HEK293 (cell line): ENCODE measurements around the gene KIF23.
A peak's percentile ranks its signal among the peaks of the same experiment; 100 is the strongest.

Source experiments
- FEZF1 ChIP-seq: fragments of 450-650 bp; formaldehyde crosslinking; IDR thresholded peaks from 2 replicates; pipeline ENCODE4 v1.5.1; 2016; ENCODE audit warnings: missing biosample characterization, missing genetic modification characterization
- HIC1 ChIP-seq: fragments of 450-650 bp; formaldehyde crosslinking; IDR thresholded peaks from 2 replicates; pipeline ENCODE4 v1.5.1; 2016; ENCODE audit warnings: missing biosample characterization, missing genetic modification characterization
- KLF8 ChIP-seq: fragments of 450-650 bp; formaldehyde crosslinking; IDR thresholded peaks from 2 replicates; pipeline ENCODE4 v1.5.1; 2016; ENCODE audit warnings: missing biosample characterization, missing genetic modification characterization
- PRDM10 ChIP-seq: fragments of 450-650 bp; formaldehyde crosslinking; IDR thresholded peaks from 2 replicates; pipeline ENCODE4 v1.5.1; 2016; ENCODE audit warnings: missing biosample characterization, missing genetic modification characterization
- PRDM6 ChIP-seq: fragments of 450-650 bp; formaldehyde crosslinking; IDR thresholded peaks from 2 replicates; pipeline ENCODE4 v1.5.1; 2017; ENCODE audit warnings: missing biosample characterization, missing genetic modification characterization
- ZBTB10 ChIP-seq: fragments of 450-650 bp; formaldehyde crosslinking; IDR thresholded peaks from 2 replicates; pipeline ENCODE4 v1.5.1; 2016; ENCODE audit warnings: missing biosample characterization, missing genetic modification characterization
- ZBTB11 ChIP-seq: fragments of 450-650 bp; formaldehyde crosslinking; conservative IDR thresholded peaks from 2 replicates; pipeline ENCODE4 v1.5.1; 2016; ENCODE audit warnings: low read depth, missing biosample characterization, missing genetic modification characterization
- ZFP69B ChIP-seq: fragments of 450-650 bp; formaldehyde crosslinking; IDR thresholded peaks from 2 replicates; pipeline ENCODE4 v1.5.1; 2016; ENCODE audit warnings: missing biosample characterization, missing genetic modification characterization
- ZNF157 ChIP-seq: fragments of 450-650 bp; formaldehyde crosslinking; IDR thresholded peaks from 2 replicates; pipeline ENCODE4 v1.5.1; 2016; ENCODE audit warnings: missing biosample characterization, missing genetic modification characterization
- ZNF280C ChIP-seq: fragments of 450-650 bp; formaldehyde crosslinking; IDR thresholded peaks from 2 replicates; pipeline ENCODE4 v1.5.1; 2016; ENCODE audit warnings: missing biosample characterization, missing genetic modification characterization
- ZNF530 ChIP-seq: fragments of 450-650 bp; formaldehyde crosslinking; IDR thresholded peaks from 2 replicates; pipeline ENCODE4 v1.5.1; 2016; ENCODE audit warnings: low read depth, missing biosample characterization, missing genetic modification characterization
- ZNF654 ChIP-seq: fragments of 450-650 bp; formaldehyde crosslinking; IDR thresholded peaks from 2 replicates; pipeline ENCODE4 v1.5.1; 2016; ENCODE audit warnings: low read depth, missing biosample characterization, missing genetic modification characterization

The KIF23 gene

GRCh38 chr15:69457304-69458280 lies 43.4 kb downstream of the KIF23 start (continued):
- TF ChIP-seq ZNF280C (tag by site-specific recombination) = no peak
- TF ChIP-seq ZFP69B = no peak
- TF ChIP-seq PRDM10 (tag by site-specific recombination) = 0 out of 2 replicates have a peak, but pooled peaks have one; percentile 24
- peak; percentile 81 for TF ChIP-seq FEZF1 (tag by site-specific recombination)
- no peak for TF ChIP-seq PRDM6 (tag by site-specific recombination)
- no peak for TF ChIP-seq ZNF157 (tag by site-specific recombination)
- TF ChIP-seq ZNF530 (tag by site-specific recombination) = no peak
- no peak for TF ChIP-seq HIC1 (tag by site-specific recombination)
- TF ChIP-seq ZNF654 (tag by site-specific recombination) = no peak
- TF ChIP-seq KLF8 (tag by site-specific recombination) = 0 out of 2 replicates have a peak, but pooled peaks have one; percentile 31
- TF ChIP-seq ZBTB11 (tag by site-specific recombination) = no peak
- no peak for TF ChIP-seq ZBTB10 (tag by site-specific recombination)
- TF ChIP-seq, all 188 proteins: peak for 15
